Breast epithelium (tissue), 3 donors: ENCODE measurements around the gene MPP1.

Experiments used
- POLR2A ChIP-seq: fragments of 450-650 bp; IDR thresholded peaks from one replicate; pipeline ENCODE4 v1.6.1; 2016; ENCODE audit warnings: antibody characterized with exemption, mild to moderate bottlenecking, moderate library complexity
- TF ChIP-seq, protein P1 (sequence below), 3 donors: fragments of 450-650 bp; IDR thresholded peaks; one replicate each; pipeline ENCODE4 v1.5.1; 2016 to 2017; ENCODE audit warnings: antibody characterized with exemption in 3 of 3, mild to moderate bottlenecking in 3 of 3, moderate library complexity in 3 of 3

DNA sequence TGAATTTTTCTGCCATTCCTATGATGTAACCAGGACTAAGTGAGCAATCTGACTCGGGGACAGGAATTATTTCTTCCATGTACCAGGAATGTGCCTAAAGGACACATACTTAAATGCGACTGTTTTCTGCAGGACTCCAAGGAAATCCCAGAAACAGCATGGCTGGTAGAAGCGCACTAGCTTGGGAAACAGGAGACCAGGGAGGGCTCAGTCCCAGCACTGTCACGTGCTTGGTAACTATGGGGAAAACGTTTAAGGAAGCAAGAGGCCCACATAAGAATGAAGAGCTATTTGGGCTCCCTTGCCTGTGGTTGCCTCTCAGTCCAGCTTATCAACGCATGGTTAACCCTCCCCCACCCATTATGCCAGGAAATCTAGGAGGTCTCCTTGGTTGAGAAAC is 19.6 kb downstream of the MPP1 start:
- no peak for TF ChIP-seq POLR2A
- TF ChIP-seq, protein P1, sequence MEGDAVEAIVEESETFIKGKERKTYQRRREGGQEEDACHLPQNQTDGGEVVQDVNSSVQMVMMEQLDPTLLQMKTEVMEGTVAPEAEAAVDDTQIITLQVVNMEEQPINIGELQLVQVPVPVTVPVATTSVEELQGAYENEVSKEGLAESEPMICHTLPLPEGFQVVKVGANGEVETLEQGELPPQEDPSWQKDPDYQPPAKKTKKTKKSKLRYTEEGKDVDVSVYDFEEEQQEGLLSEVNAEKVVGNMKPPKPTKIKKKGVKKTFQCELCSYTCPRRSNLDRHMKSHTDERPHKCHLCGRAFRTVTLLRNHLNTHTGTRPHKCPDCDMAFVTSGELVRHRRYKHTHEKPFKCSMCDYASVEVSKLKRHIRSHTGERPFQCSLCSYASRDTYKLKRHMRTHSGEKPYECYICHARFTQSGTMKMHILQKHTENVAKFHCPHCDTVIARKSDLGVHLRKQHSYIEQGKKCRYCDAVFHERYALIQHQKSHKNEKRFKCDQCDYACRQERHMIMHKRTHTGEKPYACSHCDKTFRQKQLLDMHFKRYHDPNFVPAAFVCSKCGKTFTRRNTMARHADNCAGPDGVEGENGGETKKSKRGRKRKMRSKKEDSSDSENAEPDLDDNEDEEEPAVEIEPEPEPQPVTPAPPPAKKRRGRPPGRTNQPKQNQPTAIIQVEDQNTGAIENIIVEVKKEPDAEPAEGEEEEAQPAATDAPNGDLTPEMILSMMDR (IDR thresholded peaks at IDR 0.05): no peak
